ENCODE data around the gene HNRNPA2B1.
"Not testable (repeated sequence)": the region's sequence is repeated elsewhere in the genome, so short reads cannot be mapped to it uniquely, and the experiment has no call there.

HNRNPA2B1 gene

DNA sequence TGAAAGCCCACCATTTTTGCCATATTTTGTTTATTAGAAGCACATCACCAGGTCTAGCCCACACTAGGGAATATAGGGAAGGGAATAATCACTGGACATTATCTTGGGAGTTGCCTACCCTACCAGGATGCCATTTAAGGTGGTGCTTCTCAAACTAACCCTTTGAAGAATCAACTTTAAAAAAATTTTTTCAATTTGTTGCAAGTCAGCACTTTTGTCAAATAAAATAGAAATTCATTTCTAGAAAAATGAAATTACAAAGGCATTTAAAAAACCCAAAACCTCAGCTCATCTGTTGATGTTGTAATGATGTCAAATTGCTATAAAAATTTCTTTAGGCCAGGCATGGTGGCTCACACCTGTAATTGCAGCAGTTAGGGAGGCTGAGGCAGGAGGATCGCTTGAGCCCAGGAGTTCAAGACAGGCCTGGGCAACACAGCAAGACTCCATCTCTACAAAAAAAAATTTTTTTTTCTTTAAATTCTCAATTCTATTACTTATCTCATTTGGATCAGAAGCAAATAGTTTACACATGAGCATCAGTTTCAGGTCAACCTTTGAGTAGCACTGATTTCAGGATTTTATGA is 51.1 kb downstream of the HNRNPA2B1 start:
- H3K9me2 ChIP-seq (replicated peaks; ENCODE audit: insufficient read depth, low read length), result no peaks in the 10 kb centered on the region
- no peak overlapping the region for H3K4me3 ChIP-seq (ENCODE audit: low read length)
- no peaks in the 10 kb centered on the region for H3K9me3 ChIP-seq (replicated peaks; ENCODE audit: insufficient read depth, low read length)
- no peak for DNase-seq
- H4K20me1 ChIP-seq (ENCODE audit: insufficient read depth, low read length), result no peaks in the 10 kb centered on the region
- no peak overlapping the region for H3K9ac ChIP-seq (ENCODE audit: low read length)
- H2AFZ ChIP-seq (ENCODE audit: low read length), result no peak overlapping the region
- no peak overlapping the region for H3K4me2 ChIP-seq (ENCODE audit: low read depth, low read length)
- H3K27me3 ChIP-seq (replicated peaks; ENCODE audit: insufficient read depth, low read length), result no peaks in the 10 kb centered on the region
- TF ChIP-seq, protein P1, sequence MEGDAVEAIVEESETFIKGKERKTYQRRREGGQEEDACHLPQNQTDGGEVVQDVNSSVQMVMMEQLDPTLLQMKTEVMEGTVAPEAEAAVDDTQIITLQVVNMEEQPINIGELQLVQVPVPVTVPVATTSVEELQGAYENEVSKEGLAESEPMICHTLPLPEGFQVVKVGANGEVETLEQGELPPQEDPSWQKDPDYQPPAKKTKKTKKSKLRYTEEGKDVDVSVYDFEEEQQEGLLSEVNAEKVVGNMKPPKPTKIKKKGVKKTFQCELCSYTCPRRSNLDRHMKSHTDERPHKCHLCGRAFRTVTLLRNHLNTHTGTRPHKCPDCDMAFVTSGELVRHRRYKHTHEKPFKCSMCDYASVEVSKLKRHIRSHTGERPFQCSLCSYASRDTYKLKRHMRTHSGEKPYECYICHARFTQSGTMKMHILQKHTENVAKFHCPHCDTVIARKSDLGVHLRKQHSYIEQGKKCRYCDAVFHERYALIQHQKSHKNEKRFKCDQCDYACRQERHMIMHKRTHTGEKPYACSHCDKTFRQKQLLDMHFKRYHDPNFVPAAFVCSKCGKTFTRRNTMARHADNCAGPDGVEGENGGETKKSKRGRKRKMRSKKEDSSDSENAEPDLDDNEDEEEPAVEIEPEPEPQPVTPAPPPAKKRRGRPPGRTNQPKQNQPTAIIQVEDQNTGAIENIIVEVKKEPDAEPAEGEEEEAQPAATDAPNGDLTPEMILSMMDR (IDR thresholded peaks at IDR 0.05; ENCODE audit: low read length), result no peak
- TF ChIP-seq EZH2 (optimal IDR thresholded peaks at IDR 0.05; ENCODE audit: low read depth, low read length), result no peak
- no peak for TF ChIP-seq EZH2phosphoT487 (IDR thresholded peaks at IDR 0.05; ENCODE audit: low read length)
- peaks cover 11% of the 10 kb centered on the region for H3K4me1 ChIP-seq (ENCODE audit: low read length)
- peaks cover 10% of the 10 kb centered on the region for H3F3A ChIP-seq (ENCODE audit: insufficient read depth, low read length)
- H3K79me2 ChIP-seq (ENCODE audit: low read length), result peaks cover 21% of the 10 kb centered on the region
- H3K27ac ChIP-seq (ENCODE audit: low read length), result no peak overlapping the region
- H3K36me3 ChIP-seq (replicated peaks; ENCODE audit: insufficient read depth, low read length), result no peaks in the 10 kb centered on the region

DNA sequence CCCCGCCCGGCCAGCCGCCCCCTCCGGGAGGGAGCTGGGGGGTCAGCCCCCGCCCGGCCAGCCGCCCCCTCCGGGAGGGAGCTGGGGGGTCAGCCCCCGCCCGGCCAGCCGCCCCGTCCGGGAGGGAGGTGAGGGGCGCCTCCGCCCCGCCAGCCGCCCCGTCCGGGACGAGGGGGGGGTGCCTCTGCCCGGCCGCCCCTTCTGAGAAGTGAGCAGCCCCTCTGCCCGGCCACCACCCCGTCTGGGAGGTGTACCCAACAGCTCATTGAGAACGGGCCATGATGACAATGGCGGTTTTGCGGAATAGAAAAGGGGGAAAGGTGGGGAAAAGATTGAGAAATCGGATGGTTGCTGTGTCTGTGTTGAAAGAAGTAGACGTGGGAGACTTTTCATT is 52.2 kb downstream of the HNRNPA2B1 start:
- H3K36me3 ChIP-seq (replicated peaks; ENCODE audit: insufficient read depth, low read length); DNase-seq; H3K4me1 ChIP-seq (ENCODE audit: low read length); H3K9ac ChIP-seq (ENCODE audit: low read length); H4K20me1 ChIP-seq (ENCODE audit: insufficient read depth, low read length); H2AFZ ChIP-seq (ENCODE audit: low read length); H3F3A ChIP-seq (ENCODE audit: insufficient read depth, low read length); H3K79me2 ChIP-seq (ENCODE audit: low read length); H3K27ac ChIP-seq (ENCODE audit: low read length); H3K4me3 ChIP-seq (ENCODE audit: low read length); H3K9me2 ChIP-seq (replicated peaks; ENCODE audit: insufficient read depth, low read length); H3K9me3 ChIP-seq (replicated peaks; ENCODE audit: insufficient read depth, low read length); H3K27me3 ChIP-seq (replicated peaks; ENCODE audit: insufficient read depth, low read length); H3K4me2 ChIP-seq (ENCODE audit: low read depth, low read length): not testable (repeated sequence)

DNA sequence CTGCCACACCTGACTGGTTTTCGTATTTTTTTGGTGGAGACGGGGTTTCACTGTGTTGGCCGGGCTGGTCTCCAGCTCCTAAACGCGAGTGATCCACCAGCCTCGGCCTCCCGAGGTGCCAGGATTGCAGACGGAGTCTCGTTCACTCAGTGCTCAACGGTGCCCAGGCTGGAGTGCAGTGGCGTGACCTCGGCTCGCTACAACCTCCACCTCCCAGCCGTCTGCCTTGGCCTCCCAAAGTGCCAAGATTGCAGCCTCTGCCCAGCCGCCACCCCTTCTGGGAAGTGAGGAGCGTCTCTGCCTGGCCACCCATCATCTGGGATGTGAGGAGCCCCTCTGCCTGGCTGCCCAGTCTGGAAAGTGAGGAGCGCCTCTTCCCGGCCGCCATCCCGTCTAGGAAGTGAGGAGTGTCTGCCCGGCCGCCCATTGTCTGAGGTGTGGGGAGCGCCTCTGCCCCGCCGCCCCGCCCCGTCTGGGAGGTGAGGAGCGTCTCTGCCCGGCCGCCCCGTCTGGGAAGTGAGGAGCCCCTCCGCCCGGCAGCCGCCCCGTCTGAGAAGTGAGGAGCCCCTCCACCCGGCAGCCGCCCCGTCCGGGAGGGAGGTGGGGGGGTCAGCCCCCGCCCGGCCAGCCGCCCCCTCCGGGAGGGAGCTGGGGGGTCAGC is 52.8 kb downstream of the HNRNPA2B1 start:
- H3K9me3 ChIP-seq (replicated peaks; ENCODE audit: insufficient read depth, low read length); H3K9me2 ChIP-seq (replicated peaks; ENCODE audit: insufficient read depth, low read length); H3K4me1 ChIP-seq (ENCODE audit: low read length); H3K9ac ChIP-seq (ENCODE audit: low read length); H3K36me3 ChIP-seq (replicated peaks; ENCODE audit: insufficient read depth, low read length); H3K4me3 ChIP-seq (ENCODE audit: low read length); H3K27ac ChIP-seq (ENCODE audit: low read length); H2AFZ ChIP-seq (ENCODE audit: low read length); H3K27me3 ChIP-seq (replicated peaks; ENCODE audit: insufficient read depth, low read length); H3K79me2 ChIP-seq (ENCODE audit: low read length); H3F3A ChIP-seq (ENCODE audit: insufficient read depth, low read length); H3K4me2 ChIP-seq (ENCODE audit: low read depth, low read length); DNase-seq; H4K20me1 ChIP-seq (ENCODE audit: insufficient read depth, low read length): not testable (repeated sequence)

DNA sequence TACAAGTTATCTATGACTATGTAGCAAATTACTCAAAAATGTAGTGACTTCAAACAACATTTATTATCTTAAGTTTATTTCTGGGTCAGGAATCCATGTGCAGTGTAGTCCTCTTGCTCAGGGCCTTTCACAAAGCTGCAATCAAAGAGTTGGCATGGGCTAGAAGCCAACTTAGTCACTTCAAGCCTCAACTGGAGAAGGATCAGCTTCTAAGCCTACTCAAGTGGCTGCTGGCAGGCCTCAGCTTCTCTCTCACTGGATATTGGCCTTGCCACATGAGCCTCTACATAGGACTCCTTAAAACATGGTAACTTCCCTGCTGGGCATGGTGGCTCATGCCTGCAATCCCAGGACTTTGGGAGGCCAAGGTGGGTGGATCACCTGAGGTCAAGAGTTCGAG is 53.5 kb downstream of the HNRNPA2B1 start:
- H3K27me3 ChIP-seq (replicated peaks; ENCODE audit: insufficient read depth, low read length), result no peaks in the 10 kb centered on the region
- no peak overlapping the region for H3K27ac ChIP-seq (ENCODE audit: low read length)
- H2AFZ ChIP-seq (ENCODE audit: low read length), result no peak overlapping the region
- H3F3A ChIP-seq (ENCODE audit: insufficient read depth, low read length), result no peaks in the 10 kb centered on the region; the same call in 1 of the 2 replicates
- H3K79me2 ChIP-seq (ENCODE audit: low read length), result no peaks in the 10 kb centered on the region
- peaks cover 7% of the 10 kb centered on the region; the same call in 1 of the 2 replicates for H3K4me1 ChIP-seq (ENCODE audit: low read length)
- no peak overlapping the region for H3K9ac ChIP-seq (ENCODE audit: low read length)
- no peaks in the 10 kb centered on the region for H4K20me1 ChIP-seq (ENCODE audit: insufficient read depth, low read length)
- H3K9me3 ChIP-seq (replicated peaks; ENCODE audit: insufficient read depth, low read length), result no peaks in the 10 kb centered on the region
- H3K4me2 ChIP-seq (ENCODE audit: low read depth, low read length), result no peak overlapping the region
- no peak overlapping the region for H3K4me3 ChIP-seq (ENCODE audit: low read length)
- H3K9me2 ChIP-seq (replicated peaks; ENCODE audit: insufficient read depth, low read length), result no peaks in the 10 kb centered on the region
- no peaks in the 10 kb centered on the region for H3K36me3 ChIP-seq (replicated peaks; ENCODE audit: insufficient read depth, low read length)
- TF ChIP-seq, protein P1 (IDR thresholded peaks at IDR 0.05; ENCODE audit: low read length), result no peak
- TF ChIP-seq EZH2phosphoT487 (IDR thresholded peaks at IDR 0.05; ENCODE audit: low read length) (no peak), EZH2 (optimal IDR thresholded peaks at IDR 0.05; ENCODE audit: low read depth, low read length) (no peak)
- no peak for DNase-seq

Data from MM.1S (cell line).